ENCODE results near the gene ITGB3BP.
"Not testable (repeated sequence)": the region's sequence is repeated elsewhere in the genome, so short reads cannot be mapped to it uniquely, and the experiment has no call there.

GRCh38 chr1:63420746-63421145, 102.3 kb downstream of the ITGB3BP start:
- not testable (repeated sequence) for TF ChIP-seq CTCF, POLR2A (IDR thresholded peaks at IDR 0.05)

Data from Peyer's patch (tissue), 4 donors.